ENCODE data around the gene PPIF.

PPIF gene

GRCh38 chr10:79378647-79379511, 31.6 kb downstream of the PPIF start:
- H4K20me1 ChIP-seq, result no peaks in the 10 kb centered on the region
- TF ChIP-seq Cebpa-rat (IDR thresholded peaks at IDR 0.05), result no peak

GRCh38 chr10:79379512-79380124, 32.3 kb downstream of the PPIF start:
- Histone ChIP-seq H3K4me2 (no peak overlapping the region), H3K27ac (no peak overlapping the region)
- TF ChIP-seq Cebpa-rat (IDR thresholded peaks at IDR 0.05), result no peak

More at GRCh38 chr10:79378647-79379511, 31.6 kb downstream of the PPIF start:
- Histone ChIP-seq H3K27ac (no peak overlapping the region), H3K9ac (no peak overlapping the region), H3K4me1 (peaks cover 16% of the 10 kb centered on the region), H3K4me3 (no peak overlapping the region), H3K27me3 (no peaks in the 10 kb centered on the region), H3K36me3 (no peaks in the 10 kb centered on the region), H3K4me2 (no peak overlapping the region), H3K9me3 (no peaks in the 10 kb centered on the region)

GRCh38 chr10:79380125-79380945, 33.1 kb downstream of the PPIF start:
- no peak overlapping the region for H3K4me2 ChIP-seq
- no peaks in the 10 kb centered on the region for H4K20me1 ChIP-seq
- H3K27me3 ChIP-seq, result no peaks in the 10 kb centered on the region
- no peak for TF ChIP-seq Cebpa-rat (IDR thresholded peaks at IDR 0.05)
- H3K4me1 ChIP-seq, result peaks cover 16% of the 10 kb centered on the region
- H3K27ac ChIP-seq, result peak overlapping the region; percentile 38; the same call in 1 of the 2 replicates
- no peak overlapping the region for H3K9ac ChIP-seq
- H3K36me3 ChIP-seq, result no peaks in the 10 kb centered on the region
- H3K4me3 ChIP-seq, result no peak overlapping the region
- H3K9me3 ChIP-seq, result no peaks in the 10 kb centered on the region

More at GRCh38 chr10:79379512-79380124, 32.3 kb downstream of the PPIF start:
- Histone ChIP-seq H3K4me1 (peaks cover 16% of the 10 kb centered on the region), H3K9me3 (no peaks in the 10 kb centered on the region), H4K20me1 (no peaks in the 10 kb centered on the region), H3K36me3 (no peaks in the 10 kb centered on the region), H3K4me3 (no peak overlapping the region), H3K27me3 (no peaks in the 10 kb centered on the region), H3K9ac (no peak overlapping the region)

- no peaks in the 10 kb centered on the region for H4K20me1 ChIP-seq
- H3K36me3 ChIP-seq, result peaks cover 6% of the 10 kb centered on the region; the same call in 1 of the 2 replicates
- H3K9ac ChIP-seq, result no peak overlapping the region
- no peak overlapping the region for H3K4me2 ChIP-seq
- no peaks in the 10 kb centered on the region for H3K9me3 ChIP-seq
- no peak overlapping the region for H3K4me3 ChIP-seq
- no peak for TF ChIP-seq Cebpa-rat (IDR thresholded peaks at IDR 0.05)
- no peaks in the 10 kb centered on the region for H3K27me3 ChIP-seq
- peak overlapping the region; percentile 38; the same call in 1 of the 2 replicates for H3K27ac ChIP-seq
- H3K4me1 ChIP-seq, result peaks cover 15% of the 10 kb centered on the region
These were observed 33.9 kb downstream of the PPIF start for GRCh38 chr10:79380946-79381721.

- Histone ChIP-seq H3K27ac (no peak overlapping the region), H3K9me3 (no peaks in the 10 kb centered on the region), H3K36me3 (peaks cover 11% of the 10 kb centered on the region; the same call in 1 of the 2 replicates), H4K20me1 (no peaks in the 10 kb centered on the region), H3K4me3 (no peak overlapping the region), H3K9ac (no peak overlapping the region), H3K4me2 (no peak overlapping the region), H3K4me1 (peaks cover 9% of the 10 kb centered on the region), H3K27me3 (no peaks in the 10 kb centered on the region)
- no peak for TF ChIP-seq Cebpa-rat (IDR thresholded peaks at IDR 0.05)
These were observed 34.5 kb downstream of the PPIF start for GRCh38 chr10:79381804-79382221.

- H3K36me3 ChIP-seq, result peaks cover 14% of the 10 kb centered on the region; the same call in 1 of the 2 replicates
- H3K4me2 ChIP-seq, result no peak overlapping the region
- H3K9me3 ChIP-seq, result no peaks in the 10 kb centered on the region
- H3K4me3 ChIP-seq, result no peak overlapping the region
- no peaks in the 10 kb centered on the region for H3K27me3 ChIP-seq
- TF ChIP-seq Cebpa-rat (IDR thresholded peaks at IDR 0.05), result no peak
- no peak overlapping the region for H3K9ac ChIP-seq
- H3K27ac ChIP-seq, result no peak overlapping the region
- peaks cover 9% of the 10 kb centered on the region; the same call in 1 of the 2 replicates for H3K4me1 ChIP-seq
- H4K20me1 ChIP-seq, result no peaks in the 10 kb centered on the region
These were observed 35.2 kb downstream of the PPIF start for GRCh38 chr10:79382491-79382941.

- peaks cover 25% of the 10 kb centered on the region for H3K4me1 ChIP-seq
- peaks cover 14% of the 10 kb centered on the region; the same call in 1 of the 2 replicates for H3K36me3 ChIP-seq
- no peaks in the 10 kb centered on the region for H3K9me3 ChIP-seq
- no peak overlapping the region for H3K27ac ChIP-seq
- TF ChIP-seq Cebpa-rat (IDR thresholded peaks at IDR 0.05), result no peak
- H3K4me2 ChIP-seq, result no peak overlapping the region
- no peak overlapping the region for H3K9ac ChIP-seq
- H4K20me1 ChIP-seq, result no peaks in the 10 kb centered on the region
- H3K27me3 ChIP-seq, result no peaks in the 10 kb centered on the region
- no peak overlapping the region for H3K4me3 ChIP-seq
These were observed 36.8 kb downstream of the PPIF start for GRCh38 chr10:79383974-79384606.

GRCh38 chr10:79384773-79385391, 37.6 kb downstream of the PPIF start:
- Histone ChIP-seq H3K9ac (no peak overlapping the region), H3K36me3 (peaks cover 14% of the 10 kb centered on the region; the same call in 1 of the 2 replicates)
- no peak for TF ChIP-seq Cebpa-rat (IDR thresholded peaks at IDR 0.05)

More at GRCh38 chr10:79384773-79385391, 37.6 kb downstream of the PPIF start:
- Histone ChIP-seq H3K4me3 (no peak overlapping the region), H3K27ac (no peak overlapping the region), H3K9me3 (no peaks in the 10 kb centered on the region), H3K4me1 (peaks cover 33% of the 10 kb centered on the region), H3K27me3 (no peaks in the 10 kb centered on the region), H3K4me2 (no peak overlapping the region), H4K20me1 (no peaks in the 10 kb centered on the region)

Measured in BLaER1 (cell line).